Measurements from ENCODE around the gene INTS1.

Gene INTS1

DNA sequence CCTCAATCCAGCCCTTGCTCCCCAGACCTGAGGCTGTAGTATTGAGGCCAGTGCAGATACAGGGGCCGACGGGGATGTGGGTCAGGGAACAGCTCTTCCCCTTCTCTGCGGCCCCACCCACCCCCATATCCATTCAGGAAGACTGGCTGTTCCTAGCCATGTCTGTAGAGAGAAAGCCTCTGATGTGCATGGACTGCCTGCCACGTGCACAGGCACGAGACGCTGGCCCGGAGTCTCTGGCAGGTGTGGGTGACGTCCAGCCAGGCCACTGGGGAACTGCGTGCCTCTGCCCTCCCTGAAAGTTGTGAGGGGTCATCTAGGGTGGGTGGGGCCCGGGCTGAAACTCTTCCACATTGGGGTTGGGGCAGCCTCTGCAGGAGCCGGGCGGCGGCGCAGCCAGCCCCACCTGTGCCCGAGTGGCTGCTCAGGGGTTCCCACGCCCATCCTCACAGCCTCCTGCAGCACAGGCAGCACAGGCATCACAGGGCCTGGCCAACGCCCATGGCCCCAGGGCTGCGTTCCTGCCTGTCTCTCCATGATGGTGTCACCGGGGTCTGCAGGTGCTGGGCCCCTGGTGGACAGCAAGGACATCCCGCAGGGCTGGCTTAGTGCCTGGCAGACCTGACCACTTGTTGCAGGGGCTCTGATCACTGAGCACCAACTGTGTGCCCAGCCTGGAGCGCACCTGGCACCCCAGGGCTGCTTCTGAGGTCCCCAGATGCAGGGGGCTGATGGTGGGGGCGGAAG is 72.4 kb downstream of the INTS1 start:
- TF ChIP-seq NFIC (IDR thresholded peaks at IDR 0.05): no peak
- no peak for TF ChIP-seq EP300 (IDR thresholded peaks at IDR 0.05; ENCODE audit: borderline replicate concordance)
- TF ChIP-seq, protein P1, sequence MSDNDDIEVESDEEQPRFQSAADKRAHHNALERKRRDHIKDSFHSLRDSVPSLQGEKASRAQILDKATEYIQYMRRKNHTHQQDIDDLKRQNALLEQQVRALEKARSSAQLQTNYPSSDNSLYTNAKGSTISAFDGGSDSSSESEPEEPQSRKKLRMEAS (IDR thresholded peaks at IDR 0.05): no peak
- TF ChIP-seq RAD21 (IDR thresholded peaks at IDR 0.05; ENCODE audit: low read depth): no peak
- TF ChIP-seq TCF12 (IDR thresholded peaks at IDR 0.05; ENCODE audit: low read depth): no peak; the same call in 1 of the 2 replicates
- no peak for TF ChIP-seq TAF1 (IDR thresholded peaks at IDR 0.05; ENCODE audit: low read depth)
- no peak for TF ChIP-seq CREB1 (IDR thresholded peaks at IDR 0.05; ENCODE audit: low read depth)
- TF ChIP-seq, protein P2, sequence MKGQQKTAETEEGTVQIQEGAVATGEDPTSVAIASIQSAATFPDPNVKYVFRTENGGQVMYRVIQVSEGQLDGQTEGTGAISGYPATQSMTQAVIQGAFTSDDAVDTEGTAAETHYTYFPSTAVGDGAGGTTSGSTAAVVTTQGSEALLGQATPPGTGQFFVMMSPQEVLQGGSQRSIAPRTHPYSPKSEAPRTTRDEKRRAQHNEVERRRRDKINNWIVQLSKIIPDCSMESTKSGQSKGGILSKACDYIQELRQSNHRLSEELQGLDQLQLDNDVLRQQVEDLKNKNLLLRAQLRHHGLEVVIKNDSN (IDR thresholded peaks at IDR 0.05): no peak
- no peak for TF ChIP-seq YY1 (IDR thresholded peaks at IDR 0.05; ENCODE audit: low read depth)

DNA sequence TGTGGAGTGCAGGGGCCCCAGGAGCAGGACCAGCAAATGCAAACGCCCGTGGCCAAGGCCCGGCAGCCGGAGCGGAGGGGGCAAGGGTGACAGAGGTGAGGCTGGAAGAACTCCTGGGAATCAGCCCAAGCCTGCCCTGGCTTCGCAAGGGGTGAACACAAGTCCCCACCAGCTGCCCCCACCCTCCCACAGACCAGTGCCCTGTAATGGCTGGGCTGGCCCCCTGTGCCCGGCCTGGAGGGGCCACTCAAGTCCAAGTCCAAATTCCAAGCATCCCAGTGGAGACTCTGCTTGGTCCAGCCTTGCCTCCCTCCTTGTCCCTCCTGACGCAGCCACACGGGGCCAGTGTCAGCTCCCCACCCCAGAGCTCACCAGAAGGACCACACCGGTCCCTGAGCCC is 73.0 kb downstream of the INTS1 start:
- TF ChIP-seq, protein P1 (IDR thresholded peaks at IDR 0.05): no peak
- no peak for TF ChIP-seq TCF12 (IDR thresholded peaks at IDR 0.05; ENCODE audit: low read depth)

DNA sequence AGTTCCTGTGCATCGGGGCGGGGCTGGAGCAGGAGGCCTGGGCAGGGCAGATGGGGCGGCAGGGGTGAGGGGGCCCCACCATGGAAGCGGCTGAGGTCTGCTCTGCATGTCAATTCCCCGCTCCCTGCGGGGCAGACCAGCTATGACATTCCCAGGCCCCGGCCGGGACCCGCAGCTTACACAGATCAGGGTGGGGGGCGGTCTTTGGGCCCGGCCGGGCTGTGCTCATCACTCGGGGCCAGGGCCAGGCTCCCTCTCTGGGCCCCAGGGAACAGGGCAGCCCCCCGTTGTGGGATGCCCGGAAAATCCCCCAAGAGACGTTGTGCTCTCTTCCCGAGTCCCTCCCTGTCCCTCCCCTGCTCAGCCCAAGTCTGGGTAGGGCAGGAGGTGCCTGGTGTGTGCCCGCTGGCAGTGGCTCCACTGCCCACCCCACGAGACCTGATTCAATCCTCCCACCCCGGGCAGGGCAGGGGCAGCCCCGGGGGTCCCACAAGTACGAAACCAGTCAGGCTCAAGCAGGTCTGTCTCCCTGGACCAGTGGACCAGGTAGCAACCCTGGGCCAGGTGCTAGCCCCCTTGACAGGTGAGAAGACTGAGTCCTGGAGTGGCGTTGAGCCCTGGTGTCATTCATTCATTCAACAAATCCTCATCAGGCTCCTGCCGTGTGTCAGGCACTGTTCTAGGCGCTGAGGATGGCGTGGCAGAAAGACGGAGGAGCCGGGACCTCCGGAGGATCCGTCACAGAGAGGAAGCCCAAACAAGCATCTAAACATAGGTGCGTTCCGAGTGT is 73.9 kb downstream of the INTS1 start:
- TF ChIP-seq CEBPB (IDR thresholded peaks at IDR 0.05): no peak
- TF ChIP-seq, protein P2 (IDR thresholded peaks at IDR 0.05): no peak
- no peak for TF ChIP-seq EP300 (IDR thresholded peaks at IDR 0.05; ENCODE audit: borderline replicate concordance)
- TF ChIP-seq FOXM1 (IDR thresholded peaks at IDR 0.05; ENCODE audit: borderline replicate concordance, low read depth): no peak
- TF ChIP-seq CREB1 (IDR thresholded peaks at IDR 0.05; ENCODE audit: low read depth): no peak
- TF ChIP-seq, protein P1 (IDR thresholded peaks at IDR 0.05): no peak
- TF ChIP-seq YY1 (IDR thresholded peaks at IDR 0.05; ENCODE audit: low read depth): no peak

DNA sequence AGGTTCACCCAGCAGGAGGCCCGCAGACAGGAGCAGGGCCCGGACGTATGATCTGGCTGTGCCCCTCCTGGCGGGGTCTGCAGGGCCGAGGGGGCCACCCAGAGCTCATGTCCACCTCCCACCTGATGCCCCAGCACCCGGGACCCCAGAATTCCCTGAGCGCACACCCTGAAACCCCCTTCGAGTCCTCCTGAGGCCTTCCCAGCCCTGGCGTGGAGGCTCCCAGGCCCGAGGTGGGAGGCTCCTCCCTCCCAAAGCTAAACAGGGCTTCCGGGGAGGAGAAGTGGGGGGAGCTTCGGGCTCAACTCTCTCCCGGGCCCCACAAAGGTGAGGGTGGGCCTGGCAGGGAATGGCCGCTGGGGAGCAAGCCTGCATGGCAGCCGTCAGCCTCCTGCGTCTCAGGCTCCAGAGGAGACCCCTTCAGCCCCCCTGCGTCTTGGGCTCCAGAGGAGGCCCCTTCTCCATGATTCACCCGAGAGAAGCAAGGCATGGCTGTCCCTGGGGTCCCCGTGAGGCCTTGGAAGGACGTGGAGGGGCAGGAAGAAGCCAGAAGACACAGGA is 75.2 kb downstream of the INTS1 start:
- TF ChIP-seq EGR1 (IDR thresholded peaks at IDR 0.05): no peak
- no peak for TF ChIP-seq EP300 (IDR thresholded peaks at IDR 0.05; ENCODE audit: borderline replicate concordance)
- TF ChIP-seq CEBPB (IDR thresholded peaks at IDR 0.05): no peak
- no peak for TF ChIP-seq YY1 (IDR thresholded peaks at IDR 0.05; ENCODE audit: low read depth)
- TF ChIP-seq, protein P1 (IDR thresholded peaks at IDR 0.05): no peak
- TF ChIP-seq FOXM1 (IDR thresholded peaks at IDR 0.05; ENCODE audit: borderline replicate concordance, low read depth): no peak
- TF ChIP-seq, protein P3, sequence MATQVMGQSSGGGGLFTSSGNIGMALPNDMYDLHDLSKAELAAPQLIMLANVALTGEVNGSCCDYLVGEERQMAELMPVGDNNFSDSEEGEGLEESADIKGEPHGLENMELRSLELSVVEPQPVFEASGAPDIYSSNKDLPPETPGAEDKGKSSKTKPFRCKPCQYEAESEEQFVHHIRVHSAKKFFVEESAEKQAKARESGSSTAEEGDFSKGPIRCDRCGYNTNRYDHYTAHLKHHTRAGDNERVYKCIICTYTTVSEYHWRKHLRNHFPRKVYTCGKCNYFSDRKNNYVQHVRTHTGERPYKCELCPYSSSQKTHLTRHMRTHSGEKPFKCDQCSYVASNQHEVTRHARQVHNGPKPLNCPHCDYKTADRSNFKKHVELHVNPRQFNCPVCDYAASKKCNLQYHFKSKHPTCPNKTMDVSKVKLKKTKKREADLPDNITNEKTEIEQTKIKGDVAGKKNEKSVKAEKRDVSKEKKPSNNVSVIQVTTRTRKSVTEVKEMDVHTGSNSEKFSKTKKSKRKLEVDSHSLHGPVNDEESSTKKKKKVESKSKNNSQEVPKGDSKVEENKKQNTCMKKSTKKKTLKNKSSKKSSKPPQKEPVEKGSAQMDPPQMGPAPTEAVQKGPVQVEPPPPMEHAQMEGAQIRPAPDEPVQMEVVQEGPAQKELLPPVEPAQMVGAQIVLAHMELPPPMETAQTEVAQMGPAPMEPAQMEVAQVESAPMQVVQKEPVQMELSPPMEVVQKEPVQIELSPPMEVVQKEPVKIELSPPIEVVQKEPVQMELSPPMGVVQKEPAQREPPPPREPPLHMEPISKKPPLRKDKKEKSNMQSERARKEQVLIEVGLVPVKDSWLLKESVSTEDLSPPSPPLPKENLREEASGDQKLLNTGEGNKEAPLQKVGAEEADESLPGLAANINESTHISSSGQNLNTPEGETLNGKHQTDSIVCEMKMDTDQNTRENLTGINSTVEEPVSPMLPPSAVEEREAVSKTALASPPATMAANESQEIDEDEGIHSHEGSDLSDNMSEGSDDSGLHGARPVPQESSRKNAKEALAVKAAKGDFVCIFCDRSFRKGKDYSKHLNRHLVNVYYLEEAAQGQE (IDR thresholded peaks at IDR 0.05; ENCODE audit: low read depth): no peak
- TF ChIP-seq NFIC (IDR thresholded peaks at IDR 0.05): no peak
- TF ChIP-seq TCF12 (IDR thresholded peaks at IDR 0.05; ENCODE audit: low read depth): no peak
- TF ChIP-seq TEAD4 (IDR thresholded peaks at IDR 0.05): no peak
- no peak for TF ChIP-seq ZBTB7A (IDR thresholded peaks at IDR 0.05; ENCODE audit: low read depth)
- TF ChIP-seq RAD21 (IDR thresholded peaks at IDR 0.05; ENCODE audit: low read depth): no peak
- TF ChIP-seq CREB1 (IDR thresholded peaks at IDR 0.05; ENCODE audit: low read depth): no peak

DNA sequence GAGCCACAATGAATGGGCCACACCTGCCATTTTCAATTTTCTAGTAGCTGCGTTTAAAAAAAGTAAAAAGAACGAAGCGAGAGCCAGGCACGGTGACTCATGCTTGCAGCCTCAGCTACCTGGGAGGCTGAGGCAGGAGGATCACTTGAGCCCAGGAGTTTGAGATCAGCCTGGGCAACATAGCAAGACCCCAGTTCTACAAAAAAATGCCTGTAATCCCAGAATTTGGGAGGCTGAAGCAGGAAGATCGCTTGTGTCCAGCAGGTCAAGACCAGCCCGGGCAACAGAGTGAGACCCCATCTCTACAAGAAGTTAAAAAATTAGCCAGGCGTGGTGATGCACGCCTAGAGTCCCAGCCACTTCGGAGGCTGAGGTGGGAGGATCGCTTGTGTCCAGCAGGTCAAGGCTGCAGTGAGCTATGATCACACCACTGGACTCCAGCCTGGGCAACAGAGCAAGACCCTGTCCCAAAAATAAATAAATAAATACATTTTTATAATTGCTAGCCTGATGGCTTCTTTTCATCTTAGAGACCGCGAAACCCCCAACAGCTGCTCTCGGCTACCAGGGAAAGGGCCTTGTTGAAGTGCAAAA is 77.0 kb downstream of the INTS1 start:
- TF ChIP-seq, protein P1 (IDR thresholded peaks at IDR 0.05): no peak
- TF ChIP-seq CEBPB (IDR thresholded peaks at IDR 0.05) (no peak), TAF1 (IDR thresholded peaks at IDR 0.05; ENCODE audit: low read depth) (no peak), EP300 (IDR thresholded peaks at IDR 0.05; ENCODE audit: borderline replicate concordance) (no peak), YY1 (IDR thresholded peaks at IDR 0.05; ENCODE audit: low read depth) (no peak), TCF12 (IDR thresholded peaks at IDR 0.05; ENCODE audit: low read depth) (no peak), TEAD4 (IDR thresholded peaks at IDR 0.05) (no peak), NFIC (IDR thresholded peaks at IDR 0.05) (no peak), ZBTB7A (IDR thresholded peaks at IDR 0.05; ENCODE audit: low read depth) (no peak), EGR1 (IDR thresholded peaks at IDR 0.05) (no peak), FOXM1 (IDR thresholded peaks at IDR 0.05; ENCODE audit: borderline replicate concordance, low read depth) (no peak), RAD21 (IDR thresholded peaks at IDR 0.05; ENCODE audit: low read depth) (no peak), CREB1 (IDR thresholded peaks at IDR 0.05; ENCODE audit: low read depth) (no peak)
- TF ChIP-seq, protein P3 (IDR thresholded peaks at IDR 0.05; ENCODE audit: low read depth): no peak
- TF ChIP-seq, protein P2 (IDR thresholded peaks at IDR 0.05): no peak
